H7 (cell line): ENCODE data around the gene DNMT3L. TPM values are rescaled to one million over a fixed set of nuclear protein-coding genes. Genes with fewer than 3 reads are reported as not detected.
"Not testable (repeated sequence)": the region's sequence is repeated elsewhere in the genome, so short reads cannot be mapped to it uniquely, and the experiment has no call there.

Source experiments
- DNase-seq: peaks from one replicate; pipeline ENCODE4 v3.0.0; 2012
- H3K27me3 ChIP-seq: 2 replicates; pipeline ENCODE4 v1.6.0; 2011; ENCODE audit warnings: mild to moderate bottlenecking, low read length; ENCODE audit not compliant: control insufficient read depth, insufficient read depth
- H3K36me3 ChIP-seq: replicated peaks from 2 replicates; pipeline ENCODE4 v1.5.1; 2011; ENCODE audit warnings: low read length; ENCODE audit not compliant: control insufficient read depth, insufficient read depth
- H3K4me3 ChIP-seq: 2 replicates; pipeline ENCODE4 v1.5.1; 2011; ENCODE audit warnings: low read depth, mild to moderate bottlenecking, control low read depth, low read length, moderate library complexity; ENCODE audit not compliant: insufficient read depth
- total RNA-seq: library from RNA; depleted of rRNA; stranded (reverse); fragments of >200 nt; shearing (Covaris generic); gene quantifications from 2 replicates; pipeline ENCODE4 v1.2.3, GENCODE V29; 2014; rRNA removed

DNMT3L gene
- total RNA-seq, 1 experiment from 2014 or later, result 8.2 TPM

GRCh38 chr21:44211574-44211973 lies 50.1 kb downstream of the DNMT3L start:
- DNase-seq, H3K4me3 ChIP-seq, H3K27me3 ChIP-seq, H3K36me3 ChIP-seq: not testable (repeated sequence)

- H3K4me3 ChIP-seq, H3K36me3 ChIP-seq, H3K27me3 ChIP-seq, DNase-seq: not testable (repeated sequence)
Measured at GRCh38 chr21:44207860-44208646, 53.6 kb downstream of the DNMT3L start.

DNA sequence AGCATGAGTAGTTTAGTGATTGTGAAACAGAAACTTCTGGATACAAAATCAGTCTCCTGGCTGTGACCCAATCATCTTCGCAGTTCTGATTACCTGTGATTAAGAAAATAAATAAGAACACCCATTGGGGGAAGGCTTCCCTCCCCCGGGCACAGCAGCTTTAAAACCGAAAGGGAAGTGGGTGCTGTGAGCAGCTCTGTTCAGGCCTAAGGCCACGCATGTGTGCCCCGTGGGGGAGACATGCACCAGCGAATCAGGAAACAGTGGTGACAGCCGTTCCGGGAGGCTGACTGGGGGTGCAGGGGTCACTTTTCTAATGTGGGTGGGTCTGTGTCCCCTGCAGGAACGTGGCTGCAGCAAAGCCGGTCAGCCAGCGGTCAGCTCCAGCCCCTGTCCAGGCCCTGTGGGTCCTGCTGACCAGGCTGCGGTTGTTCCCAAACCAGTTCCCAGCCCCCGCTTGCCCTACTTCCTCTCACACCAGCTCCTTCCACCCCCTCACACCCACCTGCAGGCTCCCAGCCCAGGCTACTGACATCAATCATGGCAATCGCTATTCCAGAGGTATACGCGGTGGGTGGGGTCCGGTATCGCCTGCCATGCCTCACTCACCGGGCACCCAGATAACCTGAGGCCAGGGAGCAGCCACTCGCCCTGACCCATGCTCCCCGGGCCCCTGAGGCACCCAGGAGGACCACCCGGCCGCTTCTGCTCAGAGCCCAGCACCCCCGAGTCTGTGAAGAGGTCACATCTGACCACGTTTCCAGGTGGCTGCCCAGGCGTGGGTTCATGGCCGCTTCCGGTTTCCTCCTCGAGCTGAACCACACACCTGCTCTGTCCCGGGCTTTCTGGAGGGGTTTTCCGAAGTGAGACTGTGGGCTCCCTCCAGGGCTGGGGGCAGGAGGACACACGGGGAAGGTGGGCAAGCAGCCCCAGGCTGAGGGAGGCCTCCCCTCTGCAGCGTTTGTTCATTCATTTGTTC lies 54.7 kb downstream of the DNMT3L start:
- H3K4me3 ChIP-seq, H3K27me3 ChIP-seq, DNase-seq, H3K36me3 ChIP-seq: not testable (repeated sequence)

- H3K36me3 ChIP-seq, DNase-seq, H3K27me3 ChIP-seq, H3K4me3 ChIP-seq: not testable (repeated sequence)
Measured at GRCh38 chr21:44206187-44206586, 55.5 kb downstream of the DNMT3L start.

- not testable (repeated sequence) for H3K36me3 ChIP-seq, H3K27me3 ChIP-seq, H3K4me3 ChIP-seq, DNase-seq
Measured at GRCh38 chr21:44202590-44203299, 59.0 kb downstream of the DNMT3L start.

DNA sequence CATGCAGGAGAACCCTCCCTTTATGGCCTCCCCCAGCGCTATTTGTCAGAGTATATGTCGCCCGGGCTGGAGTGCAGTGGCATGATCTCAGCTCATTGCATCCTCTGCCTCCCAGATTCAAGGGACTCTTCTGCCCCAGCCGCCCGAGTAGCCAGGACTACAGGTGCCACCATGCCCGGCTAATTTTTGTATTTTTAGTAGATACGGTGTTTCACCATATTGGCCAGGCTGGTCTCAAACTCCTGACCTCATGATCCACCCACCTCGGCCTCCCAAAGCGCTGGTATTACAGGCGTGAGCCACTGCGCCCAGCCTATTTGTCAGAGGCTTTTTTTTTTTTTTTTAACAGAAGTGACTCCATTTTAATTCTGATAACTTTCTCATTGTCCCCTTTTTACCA lies 61.7 kb downstream of the DNMT3L start:
- H3K27me3 ChIP-seq, H3K4me3 ChIP-seq, H3K36me3 ChIP-seq, DNase-seq: not testable (repeated sequence)

GRCh38 chr21:44199448-44199847 lies 62.2 kb downstream of the DNMT3L start:
- peak; percentile 70 for DNase-seq
- no peaks in the 10 kb centered on the region for H3K36me3 ChIP-seq
- H3K27me3 ChIP-seq, result no peaks in the 10 kb centered on the region
- no peak overlapping the region for H3K4me3 ChIP-seq

DNA sequence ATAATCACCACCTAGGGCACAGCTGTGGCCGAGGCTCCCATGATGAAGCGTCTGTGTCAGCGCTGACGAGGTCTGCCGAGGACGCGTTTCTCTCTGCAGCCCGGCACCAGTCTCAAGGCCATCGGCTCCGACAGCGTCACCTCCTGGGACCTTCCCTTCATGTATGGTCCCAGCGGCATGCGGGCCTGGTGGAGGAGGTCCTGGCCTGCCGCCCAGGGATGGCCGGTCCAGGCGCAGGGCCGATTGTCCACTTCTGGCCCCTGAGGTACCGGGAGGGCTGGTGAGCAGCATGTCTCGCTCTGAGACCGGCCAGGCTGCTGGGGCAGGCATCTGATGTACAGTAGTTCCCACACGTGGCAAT lies 64.6 kb downstream of the DNMT3L start:
- not testable (repeated sequence) for DNase-seq, H3K36me3 ChIP-seq, H3K27me3 ChIP-seq, H3K4me3 ChIP-seq

Other genes starting within 250 kb of the DNMT3L start
- gene TRAPPC10, start 249.6 kb downstream of the DNMT3L start, total RNA-seq, result 24.8 and 34.5 TPM in 2 replicates
- gene PWP2, start 154.5 kb downstream of the DNMT3L start, total RNA-seq, result 4.1 and 8.6 TPM in 2 replicates
- 6.1 and 13.9 TPM in 2 replicates for gene GATD3, start 128.2 kb downstream of the DNMT3L start, total RNA-seq
- 0.96 and 1.6 TPM in 2 replicates for gene ICOSLG, start 21.0 kb downstream of the DNMT3L start, total RNA-seq
- gene AIRE, start 24.0 kb upstream of the DNMT3L start, total RNA-seq, result 0.07 and 0.31 TPM in 2 replicates
- gene PFKL, start 38.2 kb upstream of the DNMT3L start, total RNA-seq, result 149 and 158 TPM in 2 replicates
- gene CFAP410, start 77.5 kb upstream of the DNMT3L start, total RNA-seq, result 17.2 and 20.3 TPM in 2 replicates
- 0.42 and 0.48 TPM in 2 replicates for gene TRPM2, start 91.7 kb upstream of the DNMT3L start, total RNA-seq
- gene LRRC3, start 193.6 kb upstream of the DNMT3L start, total RNA-seq, result 3.8 and 4.6 TPM in 2 replicates